Endothelial cell of umbilical vein (primary cell): ENCODE results near the gene CORO6. TPM values are rescaled to one million over a fixed set of nuclear protein-coding genes. Genes with fewer than 3 reads are reported as not detected.
A peak's percentile ranks its signal among the peaks of the same experiment; 100 is the strongest.
"Not testable (repeated sequence)": the region's sequence is repeated elsewhere in the genome, so short reads cannot be mapped to it uniquely, and the experiment has no call there.

ENCODE experiments used
- BruUV-seq: library from RNA; stranded (reverse); fragments of 400-500 nt; replicated peaks from 2 replicates; lab custom pipeline; 2021; lab: Mats Ljungman, UMichigan
- CTCF ChIA-PET: fragments of 300-600, 350-600 bp; sonication (Branson Sonifier 250); formaldehyde crosslinking; loops from one replicate; lab custom pipeline; 2021; ENCODE audit warnings: antibody characterized with exemption, inconsistent platforms; lab: Charles Lee
- POLR2A ChIA-PET: fragments of 300-600, 350-600 bp; sonication (Branson Sonifier 250); formaldehyde crosslinking; loops from one replicate; lab custom pipeline; 2021; ENCODE audit warnings: antibody characterized with exemption, inconsistent platforms; lab: Charles Lee
- DNase-seq: peaks from one replicate; pipeline ENCODE4 v3.0.0-alpha.2; 2011; ENCODE audit warnings: low read depth, low spot score
- FAIRE-seq: peaks from 2 replicates; lab custom pipeline; 2011; peaks lifted over from hg19 to GRCh38; lab: Jason Lieb, UNC
- H2AFZ ChIP-seq: 2 replicates; pipeline ENCODE4 v1.6.0; 2012; ENCODE audit warnings: low read depth, low read length, control low read depth, inconsistent platforms
- H3K27ac ChIP-seq: 2 replicates; pipeline ENCODE4 v1.5.1; 2011; ENCODE audit warnings: low read depth, mild to moderate bottlenecking, control low read depth, low read length, moderate library complexity; ENCODE audit not compliant: insufficient read depth
- H3K27me3 ChIP-seq, 2 experiments: 2 replicates each; pipeline versions ENCODE4 v1.6.0 to v1.6.1; 2011; ENCODE audit warnings: low read length in 2 of 2, mixed read lengths in 1 of 2; ENCODE audit not compliant: control insufficient read depth in 2 of 2, insufficient read depth in 2 of 2
- H3K36me3 ChIP-seq, 2 experiments: 2 replicates in 1 of 2; 3 replicates in 1 of 2; pipeline ENCODE4 v1.5.1; 2011; ENCODE audit warnings: low read length in 2 of 2, mild to moderate bottlenecking in 1 of 2, moderate library complexity in 1 of 2; ENCODE audit not compliant: control insufficient read depth in 2 of 2, insufficient read depth in 2 of 2; ENCODE audit errors: extremely low read depth in 1 of 2
- H3K4me1 ChIP-seq: 3 replicates; pipeline ENCODE4 v1.5.1; 2011; ENCODE audit warnings: mild to moderate bottlenecking, low read length; ENCODE audit not compliant: control insufficient read depth, insufficient read depth; ENCODE audit errors: extremely low read depth
- H3K4me2 ChIP-seq: 2 replicates; pipeline ENCODE4 v1.6.1; 2011; ENCODE audit warnings: low read length, control low read depth, mixed read lengths; ENCODE audit not compliant: insufficient read depth
- H3K4me3 ChIP-seq, 3 experiments: fragments of 200-600 bp in 1 of 3; sonication (generic), shearing (Covaris generic) in 1 of 3; replicated peaks in 1 of 3; 2 replicates each; pipeline ENCODE4 v1.5.1; 2011 to 2016; ENCODE audit warnings: control low read depth in 3 of 3, low read length in 3 of 3, mild to moderate bottlenecking in 2 of 3, inconsistent platforms in 1 of 3, low read depth in 1 of 3, moderate library complexity in 1 of 3; ENCODE audit not compliant: insufficient read depth in 1 of 3
- H3K79me2 ChIP-seq: 2 replicates; pipeline ENCODE4 v1.6.0; 2012; ENCODE audit warnings: low read length, inconsistent platforms; ENCODE audit not compliant: control insufficient read depth, insufficient read depth
- H3K9ac ChIP-seq: replicated peaks from 2 replicates; pipeline ENCODE3; 2011; ENCODE audit warnings: low read length, control low read depth; ENCODE audit not compliant: insufficient read depth; ENCODE audit errors: extremely low read depth
- H3K9me1 ChIP-seq: replicated peaks from 3 replicates; pipeline ENCODE4 v1.6.0; 2011; ENCODE audit warnings: mild to moderate bottlenecking, low read length; ENCODE audit not compliant: control insufficient read depth, insufficient read depth; ENCODE audit errors: extremely low read depth
- H3K9me3 ChIP-seq: replicated peaks from 2 replicates; pipeline ENCODE4 v1.5.1; 2012; ENCODE audit warnings: low read length, inconsistent platforms; ENCODE audit not compliant: control insufficient read depth, insufficient read depth
- H4K20me1 ChIP-seq: replicated peaks from 2 replicates; pipeline ENCODE3; 2011; ENCODE audit warnings: mild to moderate bottlenecking, low read length; ENCODE audit not compliant: control insufficient read depth, insufficient read depth; ENCODE audit errors: extremely low read depth
- EZH2 ChIP-seq: IDR thresholded peaks from 2 replicates; pipeline ENCODE4 v1.6.1; 2012; ENCODE audit warnings: borderline replicate concordance, low read depth, mild to moderate bottlenecking, moderate library complexity, low read length, inconsistent platforms; ENCODE audit not compliant: severe bottlenecking
- FOS ChIP-seq: IDR thresholded peaks from 2 replicates; pipeline ENCODE4 v1.6.1; 2011; ENCODE audit warnings: mild to moderate bottlenecking, low read length, moderate library complexity, borderline replicate concordance; ENCODE audit not compliant: insufficient read depth
- GATA2 ChIP-seq: IDR thresholded peaks from 2 replicates; pipeline ENCODE4 v1.7.0; 2011; ENCODE audit warnings: low read depth, mild to moderate bottlenecking, moderate library complexity, mixed read lengths, low read length; ENCODE audit not compliant: insufficient read length, insufficient read depth
- JUN ChIP-seq: IDR thresholded peaks from 2 replicates; pipeline ENCODE4 v1.6.1; 2011; ENCODE audit warnings: borderline replicate concordance, low read depth; ENCODE audit not compliant: insufficient read length, insufficient read depth
- POLR2A ChIP-seq: IDR thresholded peaks from 2 replicates; pipeline ENCODE4 v1.6.1; 2012; ENCODE audit warnings: low read depth, mild to moderate bottlenecking, control low read depth, low read length
- POLR2AphosphoS5 ChIP-seq: IDR thresholded peaks from 2 replicates; pipeline ENCODE4 v1.6.1; 2012; ENCODE audit warnings: low read depth, mild to moderate bottlenecking, control low read depth, low read length, moderate library complexity; ENCODE audit not compliant: insufficient read depth
- dilution Hi-C: fragments of 300-500 bp; cut with MboI; formaldehyde crosslinking; loops from one replicate; pipeline ENCODE4 v1.15.0; 2019; ENCODE audit warnings: low sequenced_read_pairs; ENCODE audit not compliant: extremely low pct_ligation_motif_present
- intact Hi-C: fragments of 100-400 bp; cut with micrococcal nuclease; formaldehyde crosslinking; loops from one replicate; pipeline ENCODE4 v1.10.0; 2022
- polyA plus RNA-seq, 4 experiments: library from polyadenylated mRNA; depleted of rRNA in 3 of 4; stranded (reverse) in 3 of 4; unstranded in 1 of 4; fragments of >200 nt; gene quantifications; 2 replicates each; pipeline versions ENCODE4 v1.2.1 to v1.2.3, GENCODE V29; 2011 to 2012; ENCODE audit warnings: missing spikeins in 1 of 4
- total RNA-seq: library from RNA; stranded (reverse); gene quantifications from 2 replicates; pipeline ENCODE4 v1.2.3, GENCODE V29; 2021
- TF ChIP-seq, protein P1 (sequence below), 2 donors: IDR thresholded peaks; 1 replicate in 1 of 2; 2 replicates in 1 of 2; pipeline ENCODE4 v1.5.1; 2011; ENCODE audit warnings: low read length in 2 of 2, mild to moderate bottlenecking in 2 of 2, moderate library complexity in 2 of 2, control low read depth in 1 of 2, inconsistent platforms in 1 of 2, low read depth in 1 of 2; ENCODE audit not compliant: insufficient read depth in 1 of 2; ENCODE audit errors: extremely low read depth in 1 of 2

Gene CORO6
- total and polyA plus RNA-seq, 2 donors (not counting 3 experiments of a cell fraction or from before 2014, with no cell fraction given) = 10.7 to 14.7 TPM

DNA sequence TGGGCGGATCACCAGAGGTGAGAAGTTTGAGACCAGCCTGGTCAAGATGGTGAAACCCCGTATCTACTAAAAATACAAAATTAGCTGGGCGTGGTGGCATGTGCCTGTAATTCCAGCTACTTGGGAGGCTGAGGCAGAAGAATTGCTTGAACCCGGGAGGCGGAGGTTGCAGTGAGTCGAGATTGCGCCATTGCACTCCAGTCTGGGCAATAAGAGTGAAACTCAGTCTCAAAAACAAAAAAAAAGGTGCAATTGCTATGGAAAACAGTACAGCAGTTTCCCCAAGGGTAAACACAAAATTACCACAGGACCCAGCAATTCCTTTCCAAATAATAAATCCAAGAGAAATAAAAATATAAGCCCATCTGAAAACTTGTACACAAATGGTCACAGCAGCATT lies 29.2 kb upstream of the CORO6 start:
- H3K9ac ChIP-seq, H3K36me3 ChIP-seq, H3K9me1 ChIP-seq, H3K27ac ChIP-seq, dilution Hi-C loops, BruUV-seq, H2AFZ ChIP-seq, H3K4me3 ChIP-seq, H3K79me2 ChIP-seq, FAIRE-seq, H3K9me3 ChIP-seq, intact Hi-C loops, H3K4me1 ChIP-seq, H3K4me2 ChIP-seq, H4K20me1 ChIP-seq, DNase-seq, H3K27me3 ChIP-seq: not testable (repeated sequence)
- CTCF ChIA-PET = interaction anchor here (1.0 to 1.1 kb wide), 2 partner anchors 10 to 128 kb away, joined by 4 to 5 read pairs; no protein-coding TSS in a partner anchor
- POLR2A ChIA-PET = interaction anchor here (0.6 kb wide), 1 partner anchor 26 kb away, joined by 4 read pairs; no protein-coding TSS in a partner anchor

DNA sequence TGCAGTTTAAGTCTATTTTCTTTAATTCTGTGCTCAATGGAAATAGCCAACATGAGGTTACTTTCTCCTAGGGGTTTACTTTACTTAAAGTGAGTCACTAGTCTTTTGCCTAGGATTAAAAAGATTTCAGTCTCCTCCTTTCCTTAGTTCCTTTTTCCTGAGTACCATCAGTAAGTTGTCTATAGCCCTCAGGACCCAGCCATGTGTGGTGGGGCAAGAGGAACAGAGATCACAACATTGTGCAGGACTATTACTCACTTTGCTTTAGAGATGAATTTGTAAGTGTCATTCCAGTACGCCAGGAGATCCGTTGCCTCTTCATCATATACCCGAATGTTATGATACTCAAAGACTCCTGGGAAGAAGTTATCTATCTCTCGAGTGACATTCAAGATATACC lies 27.7 kb upstream of the CORO6 start:
- H3K27me3 ChIP-seq = no peaks in the 10 kb centered on the region
- no peaks in the 10 kb centered on the region for H3K9me3 ChIP-seq
- no TSS peak for BruUV-seq
- peaks cover 1 to 9% of the 10 kb centered on the region in 2 experiments for H3K36me3 ChIP-seq
- H3K9me1 ChIP-seq = no peaks in the 10 kb centered on the region
- dilution Hi-C loops (no loop called here), intact Hi-C loops (no loop called here)
- no peak overlapping the region for H3K27ac ChIP-seq
- H3K9ac ChIP-seq = no peak overlapping the region
- ChIA-PET POLR2A (no interaction called here), CTCF (no interaction called here)
- peaks cover under 1% of the 10 kb centered on the region for H3K4me1 ChIP-seq
- TF ChIP-seq JUN = no peak
- TF ChIP-seq EZH2 = no peak
- TF ChIP-seq, protein P1, sequence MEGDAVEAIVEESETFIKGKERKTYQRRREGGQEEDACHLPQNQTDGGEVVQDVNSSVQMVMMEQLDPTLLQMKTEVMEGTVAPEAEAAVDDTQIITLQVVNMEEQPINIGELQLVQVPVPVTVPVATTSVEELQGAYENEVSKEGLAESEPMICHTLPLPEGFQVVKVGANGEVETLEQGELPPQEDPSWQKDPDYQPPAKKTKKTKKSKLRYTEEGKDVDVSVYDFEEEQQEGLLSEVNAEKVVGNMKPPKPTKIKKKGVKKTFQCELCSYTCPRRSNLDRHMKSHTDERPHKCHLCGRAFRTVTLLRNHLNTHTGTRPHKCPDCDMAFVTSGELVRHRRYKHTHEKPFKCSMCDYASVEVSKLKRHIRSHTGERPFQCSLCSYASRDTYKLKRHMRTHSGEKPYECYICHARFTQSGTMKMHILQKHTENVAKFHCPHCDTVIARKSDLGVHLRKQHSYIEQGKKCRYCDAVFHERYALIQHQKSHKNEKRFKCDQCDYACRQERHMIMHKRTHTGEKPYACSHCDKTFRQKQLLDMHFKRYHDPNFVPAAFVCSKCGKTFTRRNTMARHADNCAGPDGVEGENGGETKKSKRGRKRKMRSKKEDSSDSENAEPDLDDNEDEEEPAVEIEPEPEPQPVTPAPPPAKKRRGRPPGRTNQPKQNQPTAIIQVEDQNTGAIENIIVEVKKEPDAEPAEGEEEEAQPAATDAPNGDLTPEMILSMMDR (IDR thresholded peaks at IDR 0.05; ENCODE audit: extremely low read depth in 1 of 2, insufficient read depth in 1 of 2, low read depth in 1 of 2, low read length in 2 of 2) = no peak
- TF ChIP-seq GATA2 = no peak
- no peak for TF ChIP-seq POLR2A
- no peak for TF ChIP-seq POLR2AphosphoS5
- no peak for TF ChIP-seq FOS
- H3K4me2 ChIP-seq = no peak overlapping the region
- H2AFZ ChIP-seq = no peak overlapping the region
- no peaks in the 10 kb centered on the region for H4K20me1 ChIP-seq
- H3K79me2 ChIP-seq = no peaks in the 10 kb centered on the region
- DNase-seq (no peak), FAIRE-seq (peak; percentile 18)
- no peak overlapping the region for H3K4me3 ChIP-seq
